IPS-NIHi7 (cell line): ENCODE data around the gene COL4A2.

Source experiments
- DNase-seq: peaks from one replicate; pipeline ENCODE4 v3.0.0; 2012; ENCODE audit warnings: mixed read lengths; ENCODE audit errors: extremely low spot score

Gene COL4A2

DNA sequence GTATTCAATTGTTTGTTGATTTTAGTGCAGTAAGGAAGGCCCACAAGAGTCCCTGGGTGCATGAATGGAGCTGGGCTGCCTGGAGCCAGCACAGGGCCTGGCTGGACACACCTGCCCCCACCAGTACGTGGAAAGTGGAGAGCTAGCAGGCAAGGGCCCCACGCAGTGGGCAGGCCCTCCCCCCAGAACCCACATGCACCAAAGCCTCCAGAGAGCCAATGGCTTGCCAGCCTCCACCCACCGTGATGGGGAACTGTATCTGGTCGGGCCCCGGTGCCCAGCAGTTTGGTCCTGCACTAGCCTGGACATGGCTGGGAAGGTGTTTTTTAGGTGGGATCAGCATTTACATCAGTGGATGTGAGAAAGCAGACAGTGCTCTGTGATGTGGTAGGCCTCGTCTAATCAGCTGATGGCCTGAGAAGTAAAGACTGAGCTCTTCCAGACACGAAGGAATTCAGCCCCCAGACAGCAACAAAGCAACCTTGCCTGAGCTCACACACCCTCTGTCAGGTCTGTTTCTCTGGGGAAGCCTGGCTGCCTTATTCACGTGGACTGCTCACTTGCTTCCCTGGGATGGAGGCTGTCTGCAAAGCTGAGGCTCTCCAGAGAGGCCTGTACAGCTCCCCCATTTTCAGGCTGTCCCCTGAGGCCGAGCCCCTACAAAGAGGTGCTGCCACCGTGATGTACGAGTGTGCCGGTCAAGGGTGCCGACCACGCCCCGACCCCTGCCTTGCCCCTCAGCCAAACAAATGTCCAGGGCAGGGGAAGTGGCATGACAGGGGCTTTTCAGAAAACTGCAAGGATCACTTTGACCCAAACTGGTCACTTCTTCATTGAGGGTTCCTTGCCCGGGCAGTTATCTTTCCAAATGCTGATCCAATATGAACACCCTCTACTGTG, 226.9 kb downstream of the COL4A2 start:
- no peak for DNase-seq

DNA sequence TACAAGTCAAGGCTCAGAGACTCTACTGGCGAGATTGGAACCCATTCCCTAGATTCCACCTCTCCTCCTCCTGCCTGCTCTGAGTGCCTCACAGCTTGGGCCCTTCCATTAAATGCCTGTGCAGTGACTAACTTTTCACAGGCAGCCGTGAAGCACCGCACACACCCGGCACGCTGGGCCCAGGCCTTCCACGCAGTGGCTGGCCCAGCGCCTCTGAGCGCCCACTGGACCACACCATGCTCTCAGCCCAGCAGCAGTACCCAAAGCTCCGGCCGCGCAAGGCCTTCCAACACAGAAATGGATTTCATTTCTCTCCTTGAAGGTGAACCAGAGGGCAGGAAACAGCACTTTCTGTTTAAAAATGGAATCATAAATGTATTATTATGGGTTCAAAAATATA, 228.4 kb downstream of the COL4A2 start:
- no peak for DNase-seq

GRCh38 chr13:110536006-110536693, 229.1 kb downstream of the COL4A2 start:
- DNase-seq, result no peak

DNA sequence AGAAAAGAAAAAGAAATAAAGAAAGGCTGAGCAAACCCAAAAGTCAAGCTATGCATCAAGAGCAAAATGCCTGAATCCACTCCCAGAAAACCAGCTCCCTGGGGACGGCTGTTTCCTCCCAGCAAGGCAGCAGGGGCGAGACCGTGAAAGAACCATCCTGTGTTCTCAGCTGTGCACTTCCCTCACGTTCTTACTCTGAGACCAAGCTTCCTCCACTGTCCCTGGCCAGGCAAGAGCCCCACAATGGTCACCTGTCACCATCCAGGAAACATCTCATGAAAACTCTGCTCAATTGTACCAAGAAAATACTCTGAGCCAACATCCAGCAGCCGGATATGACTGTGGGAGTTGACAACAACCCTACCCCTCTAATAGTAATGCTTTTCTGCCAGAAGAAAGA, 231.5 kb downstream of the COL4A2 start:
- DNase-seq, result no peak

GRCh38 chr13:110539894-110540293, 232.8 kb downstream of the COL4A2 start:
- DNase-seq, result no peak

GRCh38 chr13:110540871-110541525, 233.9 kb downstream of the COL4A2 start:
- DNase-seq, result no peak

DNA sequence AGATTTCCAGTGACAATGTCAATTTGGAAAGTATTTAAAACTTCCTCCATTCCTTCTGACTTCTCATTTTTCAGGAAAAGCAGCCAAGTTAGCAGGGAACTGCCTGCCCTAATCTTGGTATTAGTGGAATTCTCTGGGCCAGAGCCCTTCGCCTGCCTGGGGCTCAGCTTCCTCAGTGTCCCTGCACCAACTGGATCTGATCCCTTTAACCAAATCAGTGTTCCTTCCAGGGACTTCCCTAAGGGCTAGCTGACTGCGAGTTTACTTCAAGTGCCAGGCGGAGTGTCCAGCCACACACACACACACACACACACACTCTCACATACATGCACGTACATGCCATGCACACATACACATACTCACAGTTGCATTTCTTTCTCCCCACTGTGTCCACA, 234.4 kb downstream of the COL4A2 start:
- no peak for DNase-seq

- DNase-seq, result no peak
These were observed 235.2 kb downstream of the COL4A2 start for GRCh38 chr13:110542169-110542796.

DNA sequence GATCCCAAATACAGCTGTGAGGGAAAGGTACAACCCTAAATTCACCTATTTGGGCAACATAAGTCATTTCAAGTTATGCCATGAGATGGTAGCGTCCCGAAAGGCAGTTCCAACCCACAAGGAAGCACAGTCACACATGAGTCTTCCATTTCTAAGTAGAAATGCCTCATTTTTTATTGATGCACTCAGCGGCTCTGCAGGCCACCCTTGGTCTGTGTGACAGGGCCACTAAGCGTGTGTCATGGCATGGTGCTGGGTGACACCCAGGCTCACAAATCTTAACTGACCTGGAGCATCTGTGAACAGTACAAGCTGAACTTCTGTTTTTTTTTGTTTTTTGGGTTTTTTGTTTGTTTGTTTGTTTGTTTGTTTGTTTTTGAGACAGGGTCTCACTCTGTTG, 239.3 kb downstream of the COL4A2 start:
- DNase-seq, result no peak

- DNase-seq, result no peak
These were observed 239.8 kb downstream of the COL4A2 start for GRCh38 chr13:110546926-110547325.

GRCh38 chr13:110548891-110549794, 242.1 kb downstream of the COL4A2 start:
- no peak for DNase-seq

DNA sequence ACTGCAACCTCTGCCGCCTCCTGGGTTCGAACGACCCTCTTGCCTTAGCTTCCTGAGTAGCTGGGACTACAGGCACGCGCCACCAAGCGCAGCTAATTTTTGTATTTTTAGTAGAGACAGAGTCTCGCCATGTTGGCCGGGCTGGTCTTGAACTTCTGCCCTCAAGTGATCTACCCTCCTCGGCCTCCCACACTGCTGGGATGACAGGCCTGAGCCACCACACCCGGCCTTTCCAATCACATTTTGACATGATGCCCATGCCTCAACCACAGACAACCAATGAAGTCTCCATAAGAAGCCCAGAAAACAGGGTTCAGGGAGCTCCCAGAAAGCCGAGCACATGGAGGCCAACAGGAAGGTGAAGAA, 242.7 kb downstream of the COL4A2 start:
- no peak for DNase-seq

DNA sequence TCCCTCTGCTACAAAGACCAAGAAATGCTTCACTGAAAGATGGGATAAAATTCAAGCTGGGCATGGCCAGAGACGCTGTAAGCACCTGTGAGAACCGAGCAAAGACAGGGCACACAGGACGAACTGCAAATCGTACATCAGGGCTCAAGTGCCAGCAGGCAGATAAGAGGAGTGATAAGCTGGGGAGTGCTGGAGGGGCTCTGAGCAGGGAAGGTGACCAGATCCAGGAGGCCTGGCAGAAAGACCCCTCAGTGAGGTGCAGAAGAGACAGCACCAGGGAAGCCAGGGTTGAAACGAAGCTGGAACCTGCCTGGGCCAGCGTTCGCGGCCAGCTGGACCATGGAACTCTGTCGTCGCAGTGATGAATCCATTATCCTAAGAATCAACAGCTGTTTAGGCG, 244.2 kb downstream of the COL4A2 start:
- no peak for DNase-seq

GRCh38 chr13:110552767-110553166, 245.7 kb downstream of the COL4A2 start:
- DNase-seq, result no peak

DNA sequence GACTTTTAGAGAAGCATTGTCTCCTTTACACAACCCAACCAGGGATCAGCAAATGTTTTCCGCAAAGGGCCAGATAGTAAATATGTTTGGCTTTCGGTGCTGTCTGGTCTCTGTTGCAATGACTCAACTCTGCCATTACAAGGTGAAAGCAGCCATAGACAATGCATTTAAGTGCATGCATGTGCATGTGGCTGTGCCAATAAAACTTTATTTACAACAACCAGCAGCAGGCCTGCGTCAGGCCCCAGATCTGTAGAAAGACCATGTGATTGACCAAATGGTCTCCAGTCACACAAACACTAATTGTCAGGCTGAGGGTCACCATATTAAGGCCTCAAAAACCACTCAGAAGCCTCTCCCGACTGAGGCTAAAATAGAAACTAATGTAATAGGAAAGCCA, 246.3 kb downstream of the COL4A2 start:
- DNase-seq, result no peak

GRCh38 chr13:110554227-110554836, 247.2 kb downstream of the COL4A2 start:
- no peak for DNase-seq

DNA sequence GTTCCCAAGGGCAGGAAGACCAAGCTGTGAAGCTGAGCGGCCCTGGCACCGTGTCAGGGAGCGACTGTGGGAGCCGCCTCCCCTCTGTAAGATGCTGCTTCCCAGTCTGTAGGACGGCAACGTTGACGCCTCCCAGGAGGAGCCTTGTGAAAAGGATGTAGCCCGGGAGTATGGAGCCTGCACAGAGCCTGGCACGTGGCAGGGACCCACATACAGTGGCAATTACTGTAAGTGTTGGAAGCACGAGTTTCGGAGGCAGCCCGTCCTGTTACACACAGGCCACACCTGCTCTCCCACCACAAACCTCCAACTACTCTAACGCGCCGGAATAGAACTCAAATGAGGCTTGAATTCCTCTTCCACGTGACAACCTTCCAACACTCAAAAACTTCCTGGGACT, 247.9 kb downstream of the COL4A2 start:
- DNase-seq, result no peak

- no peak for DNase-seq
These were observed 248.6 kb downstream of the COL4A2 start for GRCh38 chr13:110555601-110556223.

DNA sequence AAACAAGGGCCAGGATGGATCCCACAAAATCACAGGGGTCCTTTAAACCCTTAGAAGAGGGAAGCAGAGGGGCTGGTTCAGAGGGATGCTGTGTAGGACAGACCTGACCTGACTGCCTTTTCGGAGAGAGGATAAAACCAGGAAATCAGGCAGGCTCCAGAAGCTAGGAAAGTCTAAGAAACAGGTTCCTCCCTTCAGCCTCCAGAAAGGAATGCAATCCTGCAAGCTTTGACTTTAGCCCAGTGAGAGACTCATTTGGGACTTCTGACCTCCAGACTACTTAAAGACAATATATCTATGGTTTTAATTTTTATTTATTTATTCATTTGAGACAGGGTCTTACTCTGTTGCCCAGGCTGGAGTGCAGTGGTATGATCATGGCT, 249.1 kb downstream of the COL4A2 start:
- DNase-seq, result no peak

GRCh38 chr13:110557082-110557481, 250.0 kb downstream of the COL4A2 start:
- no peak for DNase-seq
